Neutrophil (primary cell): ENCODE data around the gene HCST.

Experiments
- H3K27ac ChIP-seq: fragments of 200-600 bp; sonication (generic); 2 replicates; pipeline ENCODE4 v1.5.1; 2016; ENCODE audit warnings: mild to moderate bottlenecking, moderate library complexity
- H3K27me3 ChIP-seq: fragments of 200-600 bp; sonication (generic); 2 replicates; pipeline ENCODE4 v1.6.0; 2016; ENCODE audit warnings: mild to moderate bottlenecking
- H3K36me3 ChIP-seq: fragments of 200-600 bp; sonication (generic); 2 replicates; pipeline ENCODE4 v1.5.1; 2017
- H3K4me1 ChIP-seq, 2 experiments: fragments of 200-600 bp in 1 of 2; sonication (generic) in 1 of 2; 1 replicate in 1 of 2; 2 replicates in 1 of 2; pipeline versions ENCODE4 v1.5.1 to v1.6.1; 2013 to 2016; ENCODE audit warnings: low read depth in 1 of 2, low read length in 1 of 2, mild to moderate bottlenecking in 1 of 2, moderate library complexity in 1 of 2; ENCODE audit not compliant: control insufficient read depth in 1 of 2, insufficient read depth in 1 of 2
- H3K4me3 ChIP-seq, 2 experiments: fragments of 200-600 bp in 1 of 2; sonication (generic) in 1 of 2; 1 replicate in 1 of 2; 2 replicates in 1 of 2; pipeline ENCODE4 v1.5.1; 2013 to 2016; ENCODE audit warnings: low read depth in 1 of 2, low read length in 1 of 2, mild to moderate bottlenecking in 1 of 2, moderate library complexity in 1 of 2
- H3K9me3 ChIP-seq: fragments of 200-600 bp; sonication (generic); 2 replicates; pipeline ENCODE4 v1.5.1; 2016
- TF ChIP-seq, protein P1 (sequence below): fragments of 200-600 bp; sonication (generic); IDR thresholded peaks from 2 replicates; pipeline ENCODE4 v1.5.1; 2016; ENCODE audit warnings: antibody characterized with exemption

The HCST gene

DNA sequence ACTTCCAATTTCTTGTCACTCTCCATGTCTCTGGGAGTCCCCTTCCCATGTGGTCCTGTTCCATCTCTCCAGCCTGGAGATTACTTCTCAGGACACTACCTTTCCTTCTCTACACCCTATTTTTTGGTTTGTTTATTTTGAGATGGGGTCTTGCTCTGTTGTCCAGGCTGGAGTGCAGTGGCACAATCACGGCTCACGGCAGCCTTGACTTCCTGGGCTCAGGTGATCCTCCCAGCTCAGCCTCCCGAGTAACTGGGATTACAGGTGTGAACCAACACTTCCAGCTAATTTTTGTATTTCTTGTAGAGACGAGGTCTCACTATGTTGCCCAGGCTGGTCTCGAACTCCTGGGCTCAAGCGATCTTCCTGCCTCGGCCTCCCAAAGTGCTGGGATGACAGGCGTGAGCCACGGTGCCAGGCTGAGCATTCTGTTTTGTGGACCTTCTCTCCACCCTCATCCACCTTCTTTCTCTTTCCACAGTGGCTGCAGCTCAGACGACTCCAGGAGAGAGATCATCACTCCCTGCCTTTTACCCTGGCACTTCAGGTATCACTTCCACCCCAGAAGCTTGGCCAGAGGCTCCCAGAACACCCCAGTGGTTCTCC, 644 bp downstream of the HCST start:
- no peaks in the 10 kb centered on the region for H3K27me3 ChIP-seq
- H3K4me1 ChIP-seq = peaks cover 71 to 77% of the 10 kb centered on the region in 2 experiments
- H3K36me3 ChIP-seq = peaks cover 38% of the 10 kb centered on the region
- H3K4me3 ChIP-seq = peak overlapping the region; percentile 87 to 93
- TF ChIP-seq, protein P1, sequence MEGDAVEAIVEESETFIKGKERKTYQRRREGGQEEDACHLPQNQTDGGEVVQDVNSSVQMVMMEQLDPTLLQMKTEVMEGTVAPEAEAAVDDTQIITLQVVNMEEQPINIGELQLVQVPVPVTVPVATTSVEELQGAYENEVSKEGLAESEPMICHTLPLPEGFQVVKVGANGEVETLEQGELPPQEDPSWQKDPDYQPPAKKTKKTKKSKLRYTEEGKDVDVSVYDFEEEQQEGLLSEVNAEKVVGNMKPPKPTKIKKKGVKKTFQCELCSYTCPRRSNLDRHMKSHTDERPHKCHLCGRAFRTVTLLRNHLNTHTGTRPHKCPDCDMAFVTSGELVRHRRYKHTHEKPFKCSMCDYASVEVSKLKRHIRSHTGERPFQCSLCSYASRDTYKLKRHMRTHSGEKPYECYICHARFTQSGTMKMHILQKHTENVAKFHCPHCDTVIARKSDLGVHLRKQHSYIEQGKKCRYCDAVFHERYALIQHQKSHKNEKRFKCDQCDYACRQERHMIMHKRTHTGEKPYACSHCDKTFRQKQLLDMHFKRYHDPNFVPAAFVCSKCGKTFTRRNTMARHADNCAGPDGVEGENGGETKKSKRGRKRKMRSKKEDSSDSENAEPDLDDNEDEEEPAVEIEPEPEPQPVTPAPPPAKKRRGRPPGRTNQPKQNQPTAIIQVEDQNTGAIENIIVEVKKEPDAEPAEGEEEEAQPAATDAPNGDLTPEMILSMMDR = no peak
- H3K27ac ChIP-seq = peak overlapping the region; percentile 100
- no peaks in the 10 kb centered on the region for H3K9me3 ChIP-seq

DNA sequence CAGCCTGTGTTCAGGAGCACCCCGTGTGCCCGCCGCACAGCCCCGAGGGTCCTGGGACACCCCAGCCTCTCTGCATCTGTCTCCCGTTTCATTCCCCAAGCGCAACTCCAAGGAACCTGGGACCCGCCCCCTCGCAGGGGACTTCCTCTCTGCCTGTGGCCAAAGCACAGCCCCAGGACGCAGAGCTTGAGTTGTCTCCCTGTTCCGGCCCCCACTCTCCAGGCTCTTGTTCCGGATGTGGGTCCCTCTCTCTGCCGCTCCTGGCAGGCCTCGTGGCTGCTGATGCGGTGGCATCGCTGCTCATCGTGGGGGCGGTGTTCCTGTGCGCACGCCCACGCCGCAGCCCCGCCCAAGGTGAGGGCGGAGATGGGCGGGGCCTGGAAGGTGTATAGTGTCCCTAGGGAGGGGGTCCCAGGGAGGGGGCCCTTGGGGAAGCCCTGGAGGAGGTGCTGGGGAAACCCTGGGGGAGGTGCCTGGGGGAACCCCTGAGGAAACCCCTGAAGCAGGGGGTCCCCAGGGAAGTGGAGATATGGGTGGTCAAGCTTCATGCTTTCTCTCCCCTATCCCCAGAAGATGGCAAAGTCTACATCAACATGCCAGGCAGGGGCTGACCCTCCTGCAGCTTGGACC, 1.3 kb downstream of the HCST start:
- H3K4me1 ChIP-seq = peaks cover 70 to 76% of the 10 kb centered on the region in 2 experiments

DNA sequence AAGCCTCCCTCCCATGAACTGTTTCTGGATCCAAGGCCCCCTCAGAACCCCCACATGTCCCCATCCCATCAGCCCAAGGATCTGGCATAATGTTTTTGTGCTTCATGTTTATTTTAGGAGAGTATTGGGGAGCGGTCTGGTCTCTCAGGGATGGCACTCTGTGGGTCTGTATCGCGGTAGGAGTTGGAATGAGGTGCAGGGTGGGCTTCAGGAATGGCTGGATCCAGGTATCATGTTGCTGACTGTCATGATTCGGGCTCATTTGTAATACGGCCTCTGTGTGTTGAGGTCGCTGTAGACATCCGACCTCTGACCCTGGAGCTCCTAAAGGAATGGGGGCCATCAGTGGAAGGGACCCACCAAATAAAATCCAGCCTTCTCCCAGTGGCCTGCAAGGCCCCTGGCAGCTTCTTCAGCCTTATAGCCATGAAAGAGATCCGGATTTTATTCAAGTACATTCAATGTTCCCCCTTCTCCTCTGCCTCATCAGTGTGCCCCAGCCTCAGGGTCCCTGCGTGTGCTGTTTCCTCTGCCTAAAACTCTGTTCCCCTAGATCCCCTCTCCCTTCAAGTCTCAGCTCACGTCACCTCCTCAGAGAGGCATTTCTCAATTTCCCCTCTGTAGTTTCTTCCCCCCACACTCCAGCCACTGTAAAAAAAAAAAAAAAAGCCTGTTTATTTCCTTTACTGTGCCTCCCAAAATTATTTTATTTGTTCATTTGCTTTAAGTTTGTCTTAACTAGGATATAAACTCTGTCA, 2.2 kb downstream of the HCST start:
- Histone ChIP-seq H3K27ac (peak overlapping the region; percentile 100), H3K27me3 (no peaks in the 10 kb centered on the region), H3K4me3 (peak overlapping the region; percentile 87 to 93), H3K4me1 (peaks cover 75 to 84% of the 10 kb centered on the region in 2 experiments), H3K9me3 (no peaks in the 10 kb centered on the region), H3K36me3 (peaks cover 37% of the 10 kb centered on the region)
- TF ChIP-seq, protein P1 = no peak

More for the DNA sequence above, 1.3 kb downstream of the HCST start:
- Histone ChIP-seq H3K27me3 (no peaks in the 10 kb centered on the region), H3K4me3 (peak overlapping the region; percentile 87 to 93), H3K27ac (peak overlapping the region; percentile 100), H3K9me3 (no peaks in the 10 kb centered on the region), H3K36me3 (peaks cover 37% of the 10 kb centered on the region)
- TF ChIP-seq, protein P1 = peak; percentile 42

DNA sequence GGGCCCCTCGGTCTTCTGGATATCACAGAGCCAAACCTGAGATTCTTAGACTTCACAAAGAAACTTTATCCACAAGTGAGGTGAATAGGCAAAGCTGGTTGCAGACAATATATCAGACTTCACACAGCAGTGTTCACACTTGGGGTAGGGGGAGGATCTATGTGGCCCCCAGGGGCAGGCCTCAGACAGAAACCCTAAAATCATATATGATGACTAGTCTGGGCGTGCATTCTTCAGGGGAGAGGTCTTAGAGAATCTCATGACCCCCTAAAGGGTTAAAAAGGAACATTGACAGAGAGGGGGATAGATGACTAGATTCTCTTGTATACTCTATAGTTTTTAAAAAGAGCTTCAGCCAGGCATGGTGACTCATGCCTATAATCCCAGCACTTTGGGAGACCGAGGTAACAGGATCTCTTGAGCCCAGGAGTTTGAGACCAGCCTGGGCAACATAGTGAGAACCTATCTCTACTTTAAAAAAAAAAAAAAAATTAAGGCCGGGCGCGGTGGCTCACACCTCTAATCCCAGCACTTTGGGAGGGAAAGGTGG, 2.9 kb downstream of the HCST start:
- TF ChIP-seq, protein P1 = no peak
- H3K4me1 ChIP-seq = peaks cover 80 to 91% of the 10 kb centered on the region in 2 experiments

DNA sequence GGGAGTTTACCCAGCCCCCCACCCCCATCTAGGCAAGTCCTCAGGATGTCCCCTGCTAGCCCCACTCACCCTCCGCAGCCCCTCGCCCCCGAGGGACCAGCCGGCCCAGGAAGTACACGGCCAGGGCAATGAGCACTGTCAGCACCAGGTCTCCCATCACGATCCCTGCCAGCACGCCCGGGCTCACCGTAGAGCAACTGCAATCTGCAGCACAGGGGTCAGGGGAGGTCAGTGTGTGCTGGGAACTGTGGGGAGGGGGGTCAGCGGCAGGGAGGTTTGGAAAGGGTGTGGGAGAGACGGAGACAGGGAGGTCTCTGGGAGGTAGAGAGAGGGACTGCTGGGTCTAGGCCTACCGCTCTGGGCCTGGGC, 5.0 kb downstream of the HCST start:
- Histone ChIP-seq H3K27ac (peak overlapping the region; percentile 100), H3K4me1 (peaks cover 85 to 95% of the 10 kb centered on the region in 2 experiments), H3K9me3 (no peaks in the 10 kb centered on the region), H3K4me3 (peak overlapping the region; percentile 87 to 93), H3K36me3 (peaks cover 37% of the 10 kb centered on the region), H3K27me3 (no peaks in the 10 kb centered on the region)
- TF ChIP-seq, protein P1 = no peak

More for the DNA sequence above, 2.9 kb downstream of the HCST start:
- H3K9me3 ChIP-seq = no peaks in the 10 kb centered on the region
- H3K27ac ChIP-seq = peak overlapping the region; percentile 100
- peaks cover 37% of the 10 kb centered on the region for H3K36me3 ChIP-seq
- H3K4me3 ChIP-seq = peak overlapping the region; percentile 87 to 93
- no peaks in the 10 kb centered on the region for H3K27me3 ChIP-seq
